GM19351 (cell line): ENCODE measurements around the gene SYT1.

Experiments used
- ATAC-seq: cut with Tn5 transposase; IDR thresholded peaks from one replicate; pipeline ENCODE4 v1.9.1; 2021; ENCODE audit warnings: mild to moderate bottlenecking, moderate library complexity; ENCODE audit not compliant: unreplicated experiment

The SYT1 gene

GRCh38 chr12:79055926-79056674 lies 191.5 kb downstream of the SYT1 start:
- no peak for ATAC-seq

DNA sequence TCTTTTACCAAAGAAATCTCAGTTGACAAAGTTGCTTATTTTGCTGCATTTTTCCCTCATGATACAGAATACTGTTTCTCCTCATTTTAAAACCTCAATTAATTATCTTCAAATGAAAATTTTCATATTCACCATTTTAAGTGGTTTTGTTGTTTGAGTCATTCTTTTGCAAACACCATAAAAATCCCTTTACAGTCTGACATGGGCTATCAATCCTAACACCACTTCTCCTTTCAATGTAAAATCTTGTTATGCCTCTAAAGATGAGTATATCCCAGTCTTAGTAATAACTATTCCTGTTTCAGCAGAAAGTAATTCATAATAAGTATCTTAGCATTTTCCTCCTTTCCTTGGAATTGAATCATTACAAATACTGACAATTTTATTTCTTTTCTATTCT lies 192.2 kb downstream of the SYT1 start:
- no peak for ATAC-seq

- ATAC-seq: no peak
Observed at GRCh38 chr12:79057540-79057939, 193.0 kb downstream of the SYT1 start.

DNA sequence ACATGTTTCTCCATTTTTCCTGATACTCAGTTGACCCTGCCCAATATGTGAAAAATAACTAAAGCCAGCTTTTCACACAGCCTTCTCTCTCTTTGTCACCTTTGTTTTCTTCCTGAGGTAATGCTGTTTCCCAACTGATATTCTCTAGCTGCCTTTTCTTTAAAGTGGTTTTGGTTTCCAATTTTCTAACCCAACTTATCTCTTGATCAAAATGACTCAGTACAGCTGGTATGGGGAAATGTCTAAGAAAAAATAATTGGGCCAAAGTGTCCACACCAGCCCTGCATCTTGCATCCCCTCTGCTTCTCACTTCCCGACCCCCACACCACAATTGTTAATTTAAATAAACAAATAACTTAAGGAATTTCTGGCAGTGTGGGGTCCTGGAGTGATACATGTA lies 193.8 kb downstream of the SYT1 start:
- ATAC-seq: peak; percentile 33

- no peak for ATAC-seq
Observed at GRCh38 chr12:79059557-79059956, 195.0 kb downstream of the SYT1 start.

- ATAC-seq: no peak
Observed at GRCh38 chr12:79063258-79063657, 198.7 kb downstream of the SYT1 start.

DNA sequence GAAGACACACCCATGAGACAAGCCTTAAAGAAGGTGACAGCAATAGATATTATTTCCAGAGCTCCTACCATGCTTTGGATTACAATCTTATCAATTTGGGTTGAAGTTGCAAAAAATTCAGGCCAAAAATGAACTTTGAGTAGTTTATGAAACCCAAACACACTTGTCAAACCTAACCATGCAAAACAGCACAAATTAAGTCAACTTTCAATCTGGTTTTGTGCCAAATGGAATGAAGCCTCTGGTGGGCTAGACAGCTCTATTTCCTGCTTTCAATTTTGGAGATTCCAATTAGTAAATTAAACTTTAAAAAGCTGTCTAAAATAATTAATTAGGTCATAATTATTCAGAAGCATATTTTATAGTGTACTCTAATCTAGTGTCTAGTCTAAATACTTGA lies 203.4 kb downstream of the SYT1 start:
- ATAC-seq: no peak

- ATAC-seq: peak; percentile 94
Observed at GRCh38 chr12:79069009-79069408, 204.4 kb downstream of the SYT1 start.

DNA sequence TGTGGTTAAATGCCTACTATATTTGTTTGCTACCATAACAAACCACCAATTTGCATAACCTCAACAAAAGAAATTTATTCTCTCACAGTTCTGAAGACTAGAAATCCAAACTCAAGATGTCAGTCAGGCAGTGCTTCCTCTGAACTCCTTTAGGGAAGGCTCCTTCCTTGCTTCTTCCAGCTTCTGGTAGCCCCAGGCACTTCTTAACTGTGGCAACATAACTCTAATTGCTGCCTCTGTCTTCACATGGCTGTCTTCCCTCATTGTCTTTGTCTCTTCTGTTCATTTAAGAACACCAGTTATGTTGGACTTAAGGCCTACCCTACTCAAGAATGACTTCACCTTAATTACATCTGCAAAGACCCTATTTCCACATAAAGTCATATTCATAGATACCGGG lies 206.9 kb downstream of the SYT1 start:
- ATAC-seq: no peak

GRCh38 chr12:79073506-79073905 lies 208.9 kb downstream of the SYT1 start:
- no peak for ATAC-seq

- no peak for ATAC-seq
Observed at GRCh38 chr12:79082595-79082994, 218.0 kb downstream of the SYT1 start.

- ATAC-seq: no peak
Observed at GRCh38 chr12:79083181-79083580, 218.6 kb downstream of the SYT1 start.

DNA sequence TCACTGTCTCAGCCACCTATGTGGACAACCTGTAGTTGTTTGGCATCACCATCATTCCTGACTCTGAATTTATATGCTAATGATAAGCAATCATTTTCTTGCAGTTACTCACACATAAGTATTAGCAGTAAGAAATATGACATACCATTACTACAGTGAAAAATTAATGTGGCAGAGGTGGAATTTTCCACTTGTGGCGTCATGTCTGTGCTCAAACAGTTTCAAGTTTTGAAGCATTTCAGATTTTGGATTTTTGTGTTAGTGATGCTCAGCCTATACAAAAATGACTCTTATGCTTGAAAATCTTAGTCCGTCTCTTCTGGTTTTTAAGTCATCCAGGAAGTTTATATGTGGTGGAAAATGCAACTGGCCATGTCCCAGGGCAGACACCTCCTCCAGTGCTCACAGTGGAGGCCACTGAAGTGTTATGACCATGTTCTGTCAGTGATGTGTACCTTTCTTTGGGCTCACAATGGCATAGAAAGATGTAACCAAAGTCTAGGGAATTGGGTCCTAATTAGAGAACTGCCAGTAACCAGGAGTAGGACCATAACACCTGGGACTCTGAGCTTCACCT lies 220.6 kb downstream of the SYT1 start:
- ATAC-seq: peak; percentile 45

DNA sequence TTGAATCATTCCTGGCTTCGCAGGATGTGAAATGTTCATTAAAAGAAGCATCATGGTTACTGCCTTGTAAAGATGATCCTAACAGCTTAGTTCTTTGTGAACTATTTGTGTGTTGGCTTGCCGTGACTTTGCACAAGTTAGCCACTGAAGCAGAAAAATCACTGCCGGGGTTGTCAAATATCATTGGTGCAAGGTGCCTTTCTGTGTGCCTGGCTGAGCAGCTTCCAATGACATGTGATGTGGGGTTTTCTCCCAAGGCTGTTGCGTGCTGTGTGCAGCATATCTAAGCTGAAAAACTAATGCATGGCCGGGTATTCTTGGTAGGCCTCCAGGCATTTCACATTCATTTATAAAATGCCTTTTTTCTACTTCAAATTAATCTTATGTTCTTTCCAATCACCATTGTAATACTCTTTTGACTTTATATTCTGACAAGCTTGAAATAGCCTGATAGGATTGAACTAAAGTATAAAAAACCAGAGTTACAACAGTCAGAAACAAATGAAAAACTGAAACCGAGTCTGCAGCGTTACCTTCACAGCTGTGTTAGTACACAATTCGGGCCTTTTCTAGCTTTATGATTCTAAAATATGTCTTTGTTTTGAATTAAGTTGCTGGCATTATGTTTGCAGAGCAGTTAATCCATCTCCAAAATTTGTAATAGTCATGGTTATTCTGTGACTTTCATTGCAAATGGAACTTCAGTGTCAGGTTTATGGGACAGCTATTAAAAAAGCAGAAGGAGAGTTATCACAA lies 222.1 kb downstream of the SYT1 start:
- ATAC-seq: no peak

DNA sequence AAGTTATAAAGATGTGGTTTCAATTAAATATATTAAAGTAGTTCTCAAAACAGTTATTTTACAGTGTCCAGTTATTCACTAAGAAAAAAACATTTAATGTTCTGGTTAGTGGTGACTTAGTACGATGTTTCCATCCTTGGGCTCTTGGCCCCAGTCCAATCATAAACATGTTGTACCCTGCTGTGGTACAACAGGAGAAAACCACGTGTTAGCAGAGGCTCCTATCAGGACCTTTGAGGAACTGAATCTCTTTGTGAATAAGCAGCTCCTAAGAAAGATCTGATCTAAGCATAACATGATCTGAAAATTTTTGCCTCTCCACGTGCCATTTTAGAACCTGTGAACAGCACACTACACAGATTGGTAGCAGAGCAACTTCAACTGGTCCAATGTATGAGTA lies 234.0 kb downstream of the SYT1 start:
- ATAC-seq: no peak

DNA sequence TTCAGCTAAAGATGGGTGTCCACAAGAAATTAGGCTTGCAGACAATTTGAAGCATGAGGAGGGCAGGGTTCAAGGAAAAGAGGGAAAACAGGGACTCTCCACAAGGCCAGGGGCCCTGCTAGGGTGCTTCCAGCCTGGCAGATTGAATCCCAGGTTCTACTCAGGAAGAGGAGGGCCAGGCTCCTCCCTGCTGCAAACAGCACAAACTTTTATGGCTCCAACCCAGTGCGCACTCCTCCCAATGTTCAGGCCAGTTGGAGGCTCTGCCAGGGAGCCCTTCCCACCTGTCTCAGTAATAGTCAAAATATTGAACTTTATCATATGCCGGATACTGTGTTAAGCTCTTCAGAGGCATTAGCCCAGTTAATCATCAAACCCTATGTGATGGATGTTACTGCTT lies 244.4 kb downstream of the SYT1 start:
- no peak for ATAC-seq

- no peak for ATAC-seq
Observed at GRCh38 chr12:79114896-79115295, 250.3 kb downstream of the SYT1 start.

DNA sequence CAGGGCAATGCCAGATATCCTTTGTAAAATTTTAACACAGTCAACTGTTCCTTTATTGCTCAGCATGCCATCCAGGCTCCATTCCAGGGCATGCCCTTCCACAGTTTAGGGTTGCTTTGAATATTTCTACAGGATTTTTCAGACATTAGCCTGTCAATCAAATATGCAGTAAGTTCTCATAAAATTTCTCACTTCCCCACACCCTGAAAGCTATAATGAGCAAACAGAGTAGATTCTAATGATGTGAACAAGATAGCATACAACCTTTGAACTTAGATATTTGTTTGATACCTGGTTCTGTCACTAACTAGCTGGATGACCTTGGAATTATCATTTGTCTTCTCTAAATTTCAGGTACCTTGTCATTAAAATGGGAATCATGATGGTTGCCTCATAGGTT lies 251.2 kb downstream of the SYT1 start:
- ATAC-seq: no peak

DNA sequence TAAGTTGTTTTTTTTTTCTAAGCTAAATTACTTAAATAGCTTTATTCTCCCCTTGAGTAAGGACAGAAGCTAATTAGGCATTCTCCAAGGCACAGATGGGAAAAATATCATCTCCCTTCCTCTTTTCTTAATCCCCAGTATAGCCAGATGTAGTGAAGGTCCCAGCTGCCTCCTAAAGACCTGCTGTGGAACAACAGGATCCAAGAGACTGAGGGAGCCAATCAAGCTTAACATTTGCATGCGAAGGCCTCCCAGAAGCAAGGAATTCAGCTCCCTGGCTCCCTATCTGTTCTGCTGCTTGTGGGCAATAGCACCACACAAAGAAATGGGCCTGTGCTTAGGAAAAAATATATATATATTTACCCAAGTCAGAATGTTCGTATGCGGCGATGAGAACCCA lies 255.2 kb downstream of the SYT1 start:
- ATAC-seq: no peak

- ATAC-seq: peak; percentile 97
Observed at GRCh38 chr12:79121486-79121885, 256.9 kb downstream of the SYT1 start.

DNA sequence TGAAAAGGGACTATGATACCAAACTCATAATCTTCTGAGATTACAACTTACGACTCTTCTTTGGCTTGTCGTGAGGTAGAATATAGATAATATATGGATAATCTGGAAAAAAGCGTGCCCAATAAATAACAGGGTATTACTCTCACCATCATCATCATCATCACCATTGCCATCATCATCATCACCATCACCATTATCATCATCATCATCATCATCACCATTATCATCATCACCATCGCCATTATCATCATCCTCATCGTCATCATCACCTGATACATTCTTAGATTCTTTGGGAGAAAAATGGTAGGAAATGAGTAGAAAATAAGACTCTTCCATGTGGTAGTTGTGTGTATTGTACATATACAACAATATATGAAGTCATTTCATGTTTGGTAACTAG lies 259.8 kb downstream of the SYT1 start:
- ATAC-seq: no peak

GRCh38 chr12:79125358-79125757 lies 260.8 kb downstream of the SYT1 start:
- no peak for ATAC-seq
